Loucy (cell line): Measurements from ENCODE around the gene UFSP1.

Experiments
- H2AFZ ChIP-seq: fragments of 200-600 bp; sonication (generic); 2 replicates; pipeline ENCODE4 v1.6.0; 2016; ENCODE audit warnings: antibody characterized with exemption, mild to moderate bottlenecking, low read length, moderate library complexity
- H3F3A ChIP-seq: fragments of 200-600 bp; 2 replicates; pipeline ENCODE4 v1.6.0; 2016; ENCODE audit warnings: antibody characterized with exemption, low read depth, mild to moderate bottlenecking
- H3K27me3 ChIP-seq: fragments of 200-600 bp; sonication (generic); 2 replicates; pipeline ENCODE4 v1.6.1; 2014; ENCODE audit warnings: low read length, mild to moderate bottlenecking; ENCODE audit not compliant: insufficient read depth, poor library complexity, severe bottlenecking
- H3K36me3 ChIP-seq: fragments of 200-600 bp; sonication (generic); 2 replicates; pipeline ENCODE4 v1.6.1; 2016; ENCODE audit warnings: low read length; ENCODE audit not compliant: insufficient read depth
- H3K4me1 ChIP-seq: fragments of 200-600 bp; sonication (generic); 2 replicates; pipeline ENCODE4 v1.5.1; 2014; ENCODE audit warnings: low read length, mild to moderate bottlenecking; ENCODE audit not compliant: insufficient read depth, poor library complexity, severe bottlenecking
- H3K4me2 ChIP-seq: fragments of 200-600 bp; sonication (generic); 2 replicates; pipeline ENCODE4 v1.6.0; 2014; ENCODE audit warnings: antibody characterized with exemption, low read length, low read depth, mild to moderate bottlenecking; ENCODE audit not compliant: poor library complexity, severe bottlenecking
- H3K4me3 ChIP-seq: fragments of 200-600 bp; sonication (generic); 2 replicates; pipeline ENCODE4 v1.5.1; 2014; ENCODE audit warnings: low read length, mild to moderate bottlenecking, mixed read lengths; ENCODE audit not compliant: poor library complexity, severe bottlenecking
- H3K79me2 ChIP-seq: fragments of 200-600 bp; sonication (generic); 2 replicates; pipeline ENCODE4 v1.6.1; 2014; ENCODE audit warnings: low read length; ENCODE audit not compliant: insufficient read depth
- H3K9ac ChIP-seq: fragments of 200-600 bp; sonication (generic); 2 replicates; pipeline ENCODE4 v1.6.0; 2014; ENCODE audit warnings: mild to moderate bottlenecking, low read depth, low read length, moderate library complexity; ENCODE audit not compliant: poor library complexity, severe bottlenecking
- H3K9me2 ChIP-seq: fragments of 200-600 bp; sonication (generic); replicated peaks from 2 replicates; pipeline ENCODE4 v1.6.1; 2016; ENCODE audit warnings: low read depth, low read length, mixed read lengths
- H3K9me3 ChIP-seq: fragments of 200-600 bp; sonication (generic); 2 replicates; pipeline ENCODE4 v1.6.1; 2014; ENCODE audit warnings: mild to moderate bottlenecking, antibody characterized with exemption, low read length, low read depth; ENCODE audit not compliant: insufficient read depth
- H4K20me1 ChIP-seq: fragments of 200-600 bp; sonication (generic); 2 replicates; pipeline ENCODE4 v1.6.0; 2014; ENCODE audit warnings: antibody characterized with exemption, low read length, mild to moderate bottlenecking; ENCODE audit not compliant: insufficient read depth, poor library complexity, severe bottlenecking
- CTCF ChIP-seq: fragments of 200-600 bp; sonication (generic); conservative IDR thresholded peaks from 2 replicates; pipeline ENCODE4 v1.5.1; 2014; ENCODE audit warnings: mild to moderate bottlenecking, antibody characterized with exemption, low read length
- EZH2phosphoT487 ChIP-seq: fragments of 200-600 bp; IDR thresholded peaks from 2 replicates; pipeline ENCODE4 v1.6.1; 2018; ENCODE audit warnings: antibody characterized with exemption, mild to moderate bottlenecking, moderate library complexity, borderline replicate concordance

Gene UFSP1

GRCh38 chr7:100865372-100865911 lies 24.1 kb downstream of the UFSP1 start:
- H3K9me2 ChIP-seq: no peaks in the 10 kb centered on the region
- no peaks in the 10 kb centered on the region for H3K36me3 ChIP-seq
- peaks cover 29% of the 10 kb centered on the region for H3K79me2 ChIP-seq
- H4K20me1 ChIP-seq: no peaks in the 10 kb centered on the region
- H2AFZ ChIP-seq: no peak overlapping the region
- no peak overlapping the region for H3K4me3 ChIP-seq
- H3K4me2 ChIP-seq: no peak overlapping the region
- H3K9me3 ChIP-seq: no peaks in the 10 kb centered on the region
- no peak overlapping the region for H3K9ac ChIP-seq
- TF ChIP-seq CTCF (no peak), EZH2phosphoT487 (no peak)
- H3F3A ChIP-seq: no peaks in the 10 kb centered on the region
- H3K4me1 ChIP-seq: peaks cover 12% of the 10 kb centered on the region
- H3K27me3 ChIP-seq: no peaks in the 10 kb centered on the region

- no peaks in the 10 kb centered on the region for H3K9me2 ChIP-seq
- no peaks in the 10 kb centered on the region for H3F3A ChIP-seq
- no peaks in the 10 kb centered on the region for H3K9me3 ChIP-seq
- H2AFZ ChIP-seq: no peak overlapping the region
- H3K4me2 ChIP-seq: no peak overlapping the region
- no peaks in the 10 kb centered on the region for H3K27me3 ChIP-seq
- H3K9ac ChIP-seq: no peak overlapping the region
- peaks cover 12% of the 10 kb centered on the region for H3K4me1 ChIP-seq
- TF ChIP-seq EZH2phosphoT487: no peak
- no peak for TF ChIP-seq CTCF
- no peak overlapping the region for H3K4me3 ChIP-seq
- H3K36me3 ChIP-seq: no peaks in the 10 kb centered on the region
- peaks cover 29% of the 10 kb centered on the region for H3K79me2 ChIP-seq
- no peaks in the 10 kb centered on the region for H4K20me1 ChIP-seq
Observed at GRCh38 chr7:100864263-100864845, 25.2 kb downstream of the UFSP1 start.

GRCh38 chr7:100863406-100863950 lies 26.0 kb downstream of the UFSP1 start:
- Histone ChIP-seq H3K4me1 (peaks cover 12% of the 10 kb centered on the region), H2AFZ (no peak overlapping the region), H3K79me2 (peaks cover 21% of the 10 kb centered on the region), H3F3A (no peaks in the 10 kb centered on the region), H3K4me3 (no peak overlapping the region), H3K9me2 (no peaks in the 10 kb centered on the region), H3K4me2 (no peak overlapping the region), H3K36me3 (no peaks in the 10 kb centered on the region), H3K9me3 (no peaks in the 10 kb centered on the region), H3K9ac (no peak overlapping the region), H3K27me3 (no peaks in the 10 kb centered on the region), H4K20me1 (no peaks in the 10 kb centered on the region)
- TF ChIP-seq EZH2phosphoT487 (no peak), CTCF (no peak)
